CD8-positive, alpha-beta memory T cell (primary cell): ENCODE results near the gene NFATC2. TPM values are rescaled to one million over a fixed set of nuclear protein-coding genes. Genes with fewer than 3 reads are reported as not detected.
A peak's percentile ranks its signal among the peaks of the same experiment; 100 is the strongest.

Experiments
- CTCF ChIA-PET: fragments of 350-600 bp; sonication (Branson Sonifier 250); formaldehyde crosslinking; loops from one replicate; lab custom pipeline; 2021; ENCODE audit warnings: antibody characterized with exemption; lab: Charles Lee
- POLR2A ChIA-PET: fragments of 350-600 bp; sonication (Branson Sonifier 250); formaldehyde crosslinking; loops from one replicate; lab custom pipeline; 2021; ENCODE audit warnings: antibody characterized with exemption; lab: Charles Lee
- DNase-seq, 5 donors: peaks; one replicate each; pipeline versions ENCODE4 v3.0.0 to v3.0.0-alpha.2; 2020 to 2022; ENCODE audit warnings: mixed read lengths in 1 of 5
- H3K27ac ChIP-seq: one replicate; pipeline ENCODE4 v1.7.0; 2013; ENCODE audit warnings: low read depth, mild to moderate bottlenecking, low read length, moderate library complexity
- H3K27me3 ChIP-seq: 2 replicates; pipeline ENCODE4 v1.7.0; 2013; ENCODE audit warnings: low read length, mild to moderate bottlenecking; ENCODE audit not compliant: insufficient read depth, poor library complexity, severe bottlenecking
- H3K36me3 ChIP-seq: 2 replicates; pipeline ENCODE4 v1.7.0; 2013; ENCODE audit warnings: mild to moderate bottlenecking, low read length, moderate library complexity; ENCODE audit not compliant: insufficient read depth
- H3K4me1 ChIP-seq: 2 replicates; pipeline ENCODE4 v1.7.0; 2013; ENCODE audit warnings: mild to moderate bottlenecking, low read length, moderate library complexity; ENCODE audit not compliant: insufficient read depth
- H3K4me3 ChIP-seq: 2 replicates; pipeline ENCODE4 v1.7.0; 2013; ENCODE audit warnings: mild to moderate bottlenecking, low read length
- H3K9me3 ChIP-seq: 2 replicates; pipeline ENCODE4 v1.7.0; 2013; ENCODE audit warnings: mild to moderate bottlenecking, low read length
- H3K27ac Mint-ChIP-seq, 8 donors: one replicate each; pipeline ENCODE4 v1.8.0; 2020 to 2021; ENCODE audit warnings: mixed read lengths in 8 of 8, mild to moderate bottlenecking in 6 of 8, inconsistent platforms in 3 of 8, moderate library complexity in 3 of 8
- H3K27me3 Mint-ChIP-seq, 2 donors: one replicate each; pipeline ENCODE4 v1.8.0; 2020 to 2021; ENCODE audit warnings: mixed read lengths in 2 of 2, mild to moderate bottlenecking in 1 of 2, moderate library complexity in 1 of 2
- H3K36me3 Mint-ChIP-seq, 3 donors: one replicate each; pipeline ENCODE4 v1.8.0; 2020 to 2021; ENCODE audit warnings: mixed read lengths in 3 of 3, inconsistent platforms in 1 of 3, mild to moderate bottlenecking in 1 of 3
- H3K4me1 Mint-ChIP-seq, 3 donors: one replicate each; pipeline ENCODE4 v1.8.0; 2020 to 2021; ENCODE audit warnings: mixed read lengths in 3 of 3, inconsistent platforms in 1 of 3, mild to moderate bottlenecking in 1 of 3
- H3K4me3 Mint-ChIP-seq, 7 donors: one replicate each; pipeline ENCODE4 v1.8.0; 2020 to 2021; ENCODE audit warnings: mixed read lengths in 7 of 7, mild to moderate bottlenecking in 6 of 7, moderate library complexity in 4 of 7, inconsistent platforms in 2 of 7
- H3K9me3 Mint-ChIP-seq, 5 donors: one replicate each; pipeline ENCODE4 v1.8.0; 2020 to 2022; ENCODE audit warnings: mixed read lengths in 5 of 5, mild to moderate bottlenecking in 3 of 5, moderate library complexity in 2 of 5, inconsistent platforms in 1 of 5
- polyA plus RNA-seq: library from polyadenylated mRNA; unstranded; fragments of 300-500 nt; fragmentation: Illumina TruSeq; gene quantifications from one replicate; pipeline ENCODE4 v1.2.3, GENCODE V29; 2021
- total RNA-seq, 2 experiments: library from RNA; stranded (reverse); gene quantifications; one replicate each; pipeline ENCODE4 v1.2.3, GENCODE V29; 2021

Gene NFATC2
- total and polyA plus RNA-seq, 3 experiments from 2014 or later: 52.1 to 64.4 (median 63.0) TPM

- no peaks in the 10 kb centered on the region for H3K27me3 ChIP-seq
- POLR2A ChIA-PET: interaction anchor here (1.5 kb wide), 1 partner anchor 24 kb away, joined by 6 read pairs; no protein-coding TSS in a partner anchor
- no peaks in the 10 kb centered on the region for H3K9me3 Mint-ChIP-seq
- no peaks in the 10 kb centered on the region for H3K9me3 ChIP-seq
- H3K27ac Mint-ChIP-seq: peak overlapping the region; percentile 93 to 100 (median 96)
- H3K4me1 Mint-ChIP-seq: peaks cover 69 to 88% (median 80%) of the 10 kb centered on the region in 3 donors
- CTCF ChIA-PET: interaction anchor here (1.0 to 3.3 kb wide), 5 partner anchors 9 to 125 kb away, joined by 3 to 18 read pairs (median 4); partner anchors contain the start of gene NFATC2
- peaks cover 9% of the 10 kb centered on the region for H3K36me3 ChIP-seq
- peak overlapping the region; percentile 45 for H3K27ac ChIP-seq
- peak overlapping the region; percentile 32 to 90 (median 80) for H3K4me3 Mint-ChIP-seq
- H3K4me3 ChIP-seq: peak overlapping the region; percentile 20
- H3K36me3 Mint-ChIP-seq: peaks cover 0 to 43% (median 11%) of the 10 kb centered on the region in 3 donors
- H3K27me3 Mint-ChIP-seq: no peaks in the 10 kb centered on the region
- peak in 4 of 5 donors; percentile 48 to 72 (median 54) for DNase-seq
- H3K4me1 ChIP-seq: peaks cover 65% of the 10 kb centered on the region
These were observed 17.0 kb downstream of the NFATC2 start for GRCh38 chr20:51525241-51526105.

- ChIA-PET POLR2A (no interaction called here), CTCF (no interaction called here)
- H3K27me3 Mint-ChIP-seq: no peaks in the 10 kb centered on the region
- H3K27ac ChIP-seq: no peak overlapping the region
- H3K27me3 ChIP-seq: no peaks in the 10 kb centered on the region
- peak overlapping the region in 3 of 8 donors; percentile 96 to 100 (median 96) for H3K27ac Mint-ChIP-seq
- peaks cover 56 to 82% (median 75%) of the 10 kb centered on the region in 3 donors for H3K4me1 Mint-ChIP-seq
- peak overlapping the region in 1 of 7 donors; percentile 15 for H3K4me3 Mint-ChIP-seq
- no peak for DNase-seq
- no peaks in the 10 kb centered on the region for H3K9me3 ChIP-seq
- H3K36me3 Mint-ChIP-seq: peaks cover 4 to 58% (median 13%) of the 10 kb centered on the region in 3 donors
- H3K4me1 ChIP-seq: peaks cover 44% of the 10 kb centered on the region
- no peaks in the 10 kb centered on the region for H3K9me3 Mint-ChIP-seq
- H3K4me3 ChIP-seq: no peak overlapping the region
- peaks cover 13% of the 10 kb centered on the region for H3K36me3 ChIP-seq
These were observed 19.1 kb downstream of the NFATC2 start for GRCh38 chr20:51523276-51524013.

GRCh38 chr20:51522207-51522606, 20.3 kb downstream of the NFATC2 start:
- no peaks in the 10 kb centered on the region for H3K27me3 Mint-ChIP-seq
- no peak overlapping the region for H3K4me3 ChIP-seq
- H3K4me1 Mint-ChIP-seq: peaks cover 52 to 78% (median 74%) of the 10 kb centered on the region in 3 donors
- peak overlapping the region in 7 of 8 donors; percentile 14 to 68 (median 50) for H3K27ac Mint-ChIP-seq
- H3K4me1 ChIP-seq: peaks cover 32% of the 10 kb centered on the region
- no peak for DNase-seq
- peak overlapping the region in 2 of 7 donors; percentile 4 to 23 for H3K4me3 Mint-ChIP-seq
- ChIA-PET CTCF (no interaction called here), POLR2A (no interaction called here)
- H3K36me3 ChIP-seq: peaks cover 13% of the 10 kb centered on the region
- H3K27me3 ChIP-seq: no peaks in the 10 kb centered on the region
- H3K27ac ChIP-seq: no peak overlapping the region
- H3K9me3 ChIP-seq: no peaks in the 10 kb centered on the region
- H3K9me3 Mint-ChIP-seq: no peaks in the 10 kb centered on the region
- H3K36me3 Mint-ChIP-seq: peaks cover 6 to 66% (median 19%) of the 10 kb centered on the region in 3 donors

GRCh38 chr20:51517839-51518238, 24.7 kb downstream of the NFATC2 start:
- no peaks in the 10 kb centered on the region for H3K9me3 ChIP-seq
- Mint-ChIP-seq H3K27me3 (no peaks in the 10 kb centered on the region), H3K4me3 (no peak overlapping the region), H3K27ac (peak overlapping the region; percentile 37 to 94 (median 52)), H3K9me3 (no peaks in the 10 kb centered on the region), H3K36me3 (peaks cover 15 to 84% (median 28%) of the 10 kb centered on the region in 3 donors), H3K4me1 (peaks cover 57 to 87% (median 83%) of the 10 kb centered on the region in 3 donors)
- ChIA-PET POLR2A (interaction anchor here (1.3 kb wide), 1 partner anchor 103 kb away, joined by 3 read pairs; no protein-coding TSS in a partner anchor), CTCF (interaction anchor here (0.6 to 0.9 kb wide), 2 partner anchors 36 to 132 kb away, joined by 3 read pairs; no protein-coding TSS in a partner anchor)
- no peaks in the 10 kb centered on the region for H3K27me3 ChIP-seq
- H3K4me3 ChIP-seq: no peak overlapping the region
- no peak overlapping the region for H3K27ac ChIP-seq
- peaks cover 26% of the 10 kb centered on the region for H3K36me3 ChIP-seq
- H3K4me1 ChIP-seq: peaks cover 27% of the 10 kb centered on the region
- no peak for DNase-seq

DNA sequence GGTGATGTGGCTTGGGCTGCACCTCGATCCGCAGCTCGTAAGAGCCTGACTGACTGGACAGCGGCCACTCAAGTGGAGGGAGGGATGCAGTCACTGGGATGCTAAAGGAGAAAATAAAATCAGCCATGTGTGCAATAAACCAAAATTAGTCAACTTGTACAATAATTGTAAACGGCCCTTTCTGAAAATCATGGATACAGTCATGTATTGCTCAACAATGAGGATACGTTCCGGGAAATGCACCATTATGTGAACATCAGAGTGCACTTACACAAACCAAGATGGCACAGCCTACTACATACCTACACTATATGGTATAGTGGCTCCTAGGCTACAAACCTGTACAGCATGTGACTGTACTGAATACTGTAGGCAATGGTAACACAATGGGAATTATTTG, 25.7 kb downstream of the NFATC2 start:
- H3K9me3 ChIP-seq: no peaks in the 10 kb centered on the region
- H3K4me3 ChIP-seq: no peak overlapping the region
- peaks cover 60 to 87% (median 83%) of the 10 kb centered on the region in 3 donors for H3K4me1 Mint-ChIP-seq
- H3K9me3 Mint-ChIP-seq: no peaks in the 10 kb centered on the region
- H3K36me3 ChIP-seq: peaks cover 19% of the 10 kb centered on the region
- no peak for DNase-seq
- H3K27ac Mint-ChIP-seq: peak overlapping the region in 5 of 8 donors; percentile 33 to 68 (median 47)
- POLR2A ChIA-PET: interaction anchor here (1.3 kb wide), 1 partner anchor 102 kb away, joined by 3 read pairs; no protein-coding TSS in a partner anchor
- peaks cover 21 to 82% (median 29%) of the 10 kb centered on the region in 3 donors for H3K36me3 Mint-ChIP-seq
- no peaks in the 10 kb centered on the region for H3K27me3 ChIP-seq
- CTCF ChIA-PET: interaction anchor here (1.2 kb wide), 1 partner anchor 9 kb away, joined by 4 read pairs; no protein-coding TSS in a partner anchor
- H3K4me1 ChIP-seq: peaks cover 36% of the 10 kb centered on the region
- no peak overlapping the region for H3K27ac ChIP-seq
- H3K27me3 Mint-ChIP-seq: no peaks in the 10 kb centered on the region
- H3K4me3 Mint-ChIP-seq: no peak overlapping the region

DNA sequence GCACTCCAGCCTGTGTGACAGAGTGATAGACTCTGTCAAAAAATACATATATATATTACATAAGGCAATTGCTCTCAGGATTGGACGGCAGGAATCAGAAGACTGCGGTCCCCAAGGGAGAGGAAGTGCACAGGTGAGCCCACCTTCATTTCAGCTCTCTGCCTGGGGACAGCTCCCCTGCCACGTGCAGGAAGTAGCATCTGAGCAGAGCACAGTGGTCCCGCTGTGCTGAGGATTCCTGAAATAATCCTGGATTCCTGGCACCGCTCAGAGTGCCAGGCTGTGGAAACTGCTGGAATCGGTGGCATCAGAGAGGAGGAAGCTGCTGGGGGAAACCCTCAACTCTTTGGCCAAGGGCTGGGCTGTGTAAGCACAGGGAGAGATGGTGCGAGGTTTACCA, 27.7 kb downstream of the NFATC2 start:
- peaks cover 25% of the 10 kb centered on the region for H3K36me3 ChIP-seq
- H3K4me3 ChIP-seq: no peak overlapping the region
- Mint-ChIP-seq H3K27me3 (no peaks in the 10 kb centered on the region), H3K9me3 (no peaks in the 10 kb centered on the region), H3K36me3 (peaks cover 26 to 86% (median 33%) of the 10 kb centered on the region in 3 donors), H3K27ac (peak overlapping the region in 7 of 8 donors; percentile 15 to 87 (median 65)), H3K4me3 (peak overlapping the region in 3 of 7 donors; percentile 24 to 55 (median 50)), H3K4me1 (peaks cover 64 to 90% (median 88%) of the 10 kb centered on the region in 3 donors)
- peaks cover 55% of the 10 kb centered on the region for H3K4me1 ChIP-seq
- no peak for DNase-seq
- ChIA-PET CTCF (interaction anchor here (1.2 to 2.0 kb wide), 7 partner anchors 12 to 129 kb away, joined by 3 to 7 read pairs (median 3); no protein-coding TSS in a partner anchor), POLR2A (interaction anchor here (0.6 to 1.0 kb wide), 3 partner anchors 10 to 44 kb away, joined by 3 to 4 read pairs (median 3); no protein-coding TSS in a partner anchor)
- H3K9me3 ChIP-seq: no peaks in the 10 kb centered on the region
- no peaks in the 10 kb centered on the region for H3K27me3 ChIP-seq
- no peak overlapping the region for H3K27ac ChIP-seq

- peaks cover 61% of the 10 kb centered on the region for H3K4me1 ChIP-seq
- H3K4me3 ChIP-seq: no peak overlapping the region
- no peak for DNase-seq
- Mint-ChIP-seq H3K27me3 (no peaks in the 10 kb centered on the region), H3K27ac (peak overlapping the region; percentile 38 to 87 (median 68)), H3K36me3 (peaks cover 26 to 91% (median 36%) of the 10 kb centered on the region in 3 donors), H3K4me3 (peak overlapping the region in 4 of 7 donors; percentile 1 to 55 (median 46)), H3K4me1 (peaks cover 68 to 95% (median 93%) of the 10 kb centered on the region in 3 donors), H3K9me3 (no peaks in the 10 kb centered on the region)
- no peaks in the 10 kb centered on the region for H3K9me3 ChIP-seq
- CTCF ChIA-PET: interaction anchor here (1.0 to 2.2 kb wide), 13 partner anchors 13 to 128 kb away, joined by 3 to 7 read pairs (median 4); partner anchors contain the start of gene NFATC2
- H3K27ac ChIP-seq: no peak overlapping the region
- H3K27me3 ChIP-seq: no peaks in the 10 kb centered on the region
- POLR2A ChIA-PET: interaction anchor here (0.6 to 1.0 kb wide), 3 partner anchors 9 to 44 kb away, joined by 3 to 4 read pairs (median 3); no protein-coding TSS in a partner anchor
- peaks cover 31% of the 10 kb centered on the region for H3K36me3 ChIP-seq
These were observed 28.3 kb downstream of the NFATC2 start for GRCh38 chr20:51514249-51514648.
